ENCODE measurements around the gene CCDC15. TPM values are rescaled to one million over a fixed set of nuclear protein-coding genes. Genes with fewer than 3 reads are reported as not detected.
A peak's percentile ranks its signal among the peaks of the same experiment; 100 is the strongest.
"Not testable (repeated sequence)": the region's sequence is repeated elsewhere in the genome, so short reads cannot be mapped to it uniquely, and the experiment has no call there.

Gene CCDC15
- total RNA-seq, 2 experiments from 2014 or later, result 4.2 to 4.8 TPM

GRCh38 chr11:124961972-124962609, 8.1 kb downstream of the CCDC15 start:
- CTCF ChIA-PET, result interaction anchor here (2.6 kb wide), 1 partner anchor 180 kb away, joined by 19 read pairs; no protein-coding TSS in a partner anchor
- Mint-ChIP-seq H3K4me1 (ENCODE audit: low read depth) (no peaks in the 10 kb centered on the region), H3K4me3 (no peak overlapping the region), H3K36me3 (ENCODE audit: low read depth) (no peaks in the 10 kb centered on the region), H3K9me3 (no peaks in the 10 kb centered on the region), H3K27me3 (no peaks in the 10 kb centered on the region), H3K27ac (no peak overlapping the region)
- TF ChIP-seq CTCF (IDR thresholded peaks at IDR 0.05), result peak; percentile 62
- intact Hi-C loops (cut with micrococcal nuclease), result loop anchor here (2.0 to 10.0 kb wide), 3 partner anchors 179 to 443 kb away; no protein-coding TSS in a partner anchor
- POLR2A ChIA-PET, result no interaction called here
- DNase-seq, result no peak
- ATAC-seq, result peak; percentile 93

GRCh38 chr11:124968197-124968596, 14.2 kb downstream of the CCDC15 start:
- CTCF ChIA-PET, result interaction anchor here (2.2 kb wide), 1 partner anchor 174 kb away, joined by 7 read pairs; no protein-coding TSS in a partner anchor
- H3K36me3 Mint-ChIP-seq (ENCODE audit: low read depth); DNase-seq; H3K9me3 Mint-ChIP-seq; H3K27ac Mint-ChIP-seq; ATAC-seq; H3K4me1 Mint-ChIP-seq (ENCODE audit: low read depth); H3K27me3 Mint-ChIP-seq; POLR2A ChIA-PET; H3K4me3 Mint-ChIP-seq: not testable (repeated sequence)
- intact Hi-C loops (cut with micrococcal nuclease), result loop anchor here (10.0 kb wide), 1 partner anchor 437 kb away; no protein-coding TSS in a partner anchor

- H3K36me3 Mint-ChIP-seq (ENCODE audit: low read depth), result peaks cover 9% of the 10 kb centered on the region
- no peak for ATAC-seq
- intact Hi-C loops (cut with micrococcal nuclease), result no loop called here
- no peak for TF ChIP-seq CTCF (IDR thresholded peaks at IDR 0.05)
- H3K9me3 Mint-ChIP-seq, result no peaks in the 10 kb centered on the region
- DNase-seq, result no peak
- no peaks in the 10 kb centered on the region for H3K4me1 Mint-ChIP-seq (ENCODE audit: low read depth)
- no peak overlapping the region for H3K27ac Mint-ChIP-seq
- ChIA-PET POLR2A (interaction anchor here (0.5 kb wide), 1 partner anchor 679 kb away, joined by 3 read pairs; no protein-coding TSS in a partner anchor), CTCF (interaction anchor here (1.4 kb wide), 1 partner anchor 170 kb away, joined by 4 read pairs; no protein-coding TSS in a partner anchor)
- H3K27me3 Mint-ChIP-seq, result no peaks in the 10 kb centered on the region
- no peak overlapping the region for H3K4me3 Mint-ChIP-seq
Observed at GRCh38 chr11:124970925-124971324, 16.9 kb downstream of the CCDC15 start.

- DNase-seq, result no peak
- peaks cover 9% of the 10 kb centered on the region for H3K36me3 Mint-ChIP-seq (ENCODE audit: low read depth)
- ChIA-PET CTCF (interaction anchor here (1.4 kb wide), 1 partner anchor 170 kb away, joined by 4 read pairs; no protein-coding TSS in a partner anchor), POLR2A (no interaction called here)
- H3K27me3 Mint-ChIP-seq, result no peaks in the 10 kb centered on the region
- ATAC-seq, result no peak
- H3K4me1 Mint-ChIP-seq (ENCODE audit: low read depth), result no peaks in the 10 kb centered on the region
- TF ChIP-seq CTCF (IDR thresholded peaks at IDR 0.05), result no peak
- H3K27ac Mint-ChIP-seq, result no peak overlapping the region
- H3K9me3 Mint-ChIP-seq, result no peaks in the 10 kb centered on the region
- intact Hi-C loops (cut with micrococcal nuclease), result no loop called here
- no peak overlapping the region for H3K4me3 Mint-ChIP-seq
Observed at GRCh38 chr11:124971810-124972209, 17.8 kb downstream of the CCDC15 start.

- no peak overlapping the region for H3K27ac Mint-ChIP-seq
- no peak overlapping the region for H3K4me3 Mint-ChIP-seq
- H3K36me3 Mint-ChIP-seq (ENCODE audit: low read depth), result peaks cover 36% of the 10 kb centered on the region
- intact Hi-C loops (cut with micrococcal nuclease), result no loop called here
- TF ChIP-seq CTCF (IDR thresholded peaks at IDR 0.05), result no peak
- no peak for ATAC-seq
- peaks cover 15% of the 10 kb centered on the region for H3K9me3 Mint-ChIP-seq
- no peaks in the 10 kb centered on the region for H3K4me1 Mint-ChIP-seq (ENCODE audit: low read depth)
- CTCF ChIA-PET, result no interaction called here
- DNase-seq, result no peak
- POLR2A ChIA-PET, result no interaction called here
- H3K27me3 Mint-ChIP-seq, result no peaks in the 10 kb centered on the region
Observed at GRCh38 chr11:124976531-124976930, 22.5 kb downstream of the CCDC15 start.
